OCI-LY1 (cell line): ENCODE data around the gene UBE2Q1.

ENCODE experiments used
- H2AFZ ChIP-seq: fragments of 200-600 bp; sonication (generic), shearing (Covaris generic); 2 replicates; pipeline ENCODE4 v1.6.0; 2014; ENCODE audit warnings: antibody characterized with exemption, mild to moderate bottlenecking, low read length
- H3F3A ChIP-seq: fragments of 200-600 bp; sonication (generic), shearing (Covaris generic); 2 replicates; pipeline ENCODE4 v1.6.0; 2014; ENCODE audit warnings: mild to moderate bottlenecking, antibody characterized with exemption, low read length, moderate library complexity; ENCODE audit not compliant: insufficient read depth
- H3K27ac ChIP-seq: fragments of 200-600 bp; sonication (generic); 2 replicates; pipeline ENCODE4 v1.5.1; 2014; ENCODE audit warnings: low read length, mixed run types, mild to moderate bottlenecking, low read depth; ENCODE audit not compliant: poor library complexity, severe bottlenecking
- H3K27me3 ChIP-seq: fragments of 200-600 bp; sonication (generic); 2 replicates; pipeline ENCODE4 v1.6.0; 2014; ENCODE audit warnings: antibody characterized with exemption, mild to moderate bottlenecking, low read length, moderate library complexity; ENCODE audit not compliant: insufficient read depth
- H3K36me3 ChIP-seq: fragments of 200-600 bp; sonication (generic); 2 replicates; pipeline ENCODE4 v1.6.1; 2014; ENCODE audit warnings: mild to moderate bottlenecking, antibody characterized with exemption, low read length, moderate library complexity, mixed read lengths; ENCODE audit not compliant: insufficient read depth
- H3K4me1 ChIP-seq: fragments of 200-600 bp; sonication (generic); 2 replicates; pipeline ENCODE4 v1.5.1; 2014; ENCODE audit warnings: mild to moderate bottlenecking, low read length, moderate library complexity; ENCODE audit not compliant: insufficient read depth, severe bottlenecking
- H3K4me2 ChIP-seq: fragments of 200-600 bp; sonication (generic), shearing (Covaris generic); 2 replicates; pipeline ENCODE4 v1.6.1; 2014; ENCODE audit warnings: low read length
- H3K4me3 ChIP-seq: fragments of 200-600 bp; sonication (generic); 2 replicates; pipeline ENCODE4 v1.5.1; 2014; ENCODE audit warnings: low read length, low read depth, mild to moderate bottlenecking, mixed read lengths; ENCODE audit not compliant: poor library complexity, severe bottlenecking
- H3K79me2 ChIP-seq: fragments of 200-600 bp; shearing (Covaris generic); 2 replicates; pipeline ENCODE4 v1.6.1; 2016; ENCODE audit warnings: mixed run types, low read length, mixed read lengths; ENCODE audit not compliant: insufficient read depth
- H3K9ac ChIP-seq: fragments of 200-600 bp; sonication (generic), shearing (Covaris generic); 2 replicates; pipeline ENCODE4 v1.6.1; 2014; ENCODE audit warnings: mild to moderate bottlenecking, low read length, mixed read lengths
- H3K9me2 ChIP-seq: fragments of 200-600 bp; sonication (generic), shearing (Covaris generic); 2 replicates; pipeline ENCODE4 v1.6.1; 2014; ENCODE audit warnings: low read depth, mild to moderate bottlenecking, low read length, mixed read lengths
- H3K9me3 ChIP-seq: fragments of 200-600 bp; shearing (Covaris generic); 2 replicates; pipeline ENCODE4 v1.6.1; 2014; ENCODE audit warnings: low read length, mixed read lengths
- H4K20me1 ChIP-seq: fragments of 200-600 bp; sonication (generic), shearing (Covaris generic); 2 replicates; pipeline ENCODE4 v1.6.0; 2016; ENCODE audit warnings: mild to moderate bottlenecking, low read length; ENCODE audit not compliant: insufficient read depth
- CTCF ChIP-seq: fragments of 200-600 bp; sonication (generic), shearing (Covaris generic); IDR thresholded peaks from 2 replicates; pipeline ENCODE4 v1.5.1; 2017; ENCODE audit warnings: mild to moderate bottlenecking, antibody characterized with exemption, low read length, moderate library complexity, mixed read lengths
- EZH2 ChIP-seq: fragments of 200-600 bp; sonication (generic), shearing (Covaris generic); IDR thresholded peaks from 2 replicates; pipeline ENCODE4 v1.8.0; 2017; ENCODE audit warnings: borderline replicate concordance, mixed run types, mild to moderate bottlenecking, antibody characterized with exemption, low read length, moderate library complexity, mixed read lengths

UBE2Q1 gene

GRCh38 chr1:154557939-154558719, at the start of gene UBE2Q1:
Gene UBE2Q1 (minus strand): TSS chr1:154558662. CDS start chr1:154558553, 109 bp downstream.
- Histone ChIP-seq H2AFZ (peak within 1 kb of the TSS; percentile 68; the same call in 1 of the 2 replicates), H3K4me3 (peak within 1 kb of the TSS; percentile 82), H3K36me3 (peaks cover 26% of the 10 kb centered on the region), H3K9me3 (no peaks in the 10 kb centered on the region), H3K27me3 (no peaks in the 10 kb centered on the region), H3K4me1 (peaks cover 25% of the 10 kb centered on the region), H3K79me2 (peaks cover 18% of the 10 kb centered on the region), H3F3A (no peaks in the 10 kb centered on the region), H3K27ac (peak within 1 kb of the TSS; percentile 43), H4K20me1 (no peaks in the 10 kb centered on the region), H3K4me2 (peak within 1 kb of the TSS; percentile 93), H3K9me2 (no peaks in the 10 kb centered on the region), H3K9ac (peak within 1 kb of the TSS; percentile 89)
- TF ChIP-seq CTCF, result no peak
- no peak for TF ChIP-seq EZH2

GRCh38 chr1:154607609-154608396, 49.3 kb upstream of the UBE2Q1 start, which contains the start of gene ADAR:
Gene ADAR (minus strand): TSS chr1:154608186. CDS start chr1:154608006, 180 bp downstream.
- Histone ChIP-seq H3K9me3 (no peaks in the 10 kb centered on the region), H3K4me2 (peak within 1 kb of the TSS; percentile 99), H3K79me2 (peaks cover 53% of the 10 kb centered on the region), H3K27me3 (no peaks in the 10 kb centered on the region), H3K9me2 (no peaks in the 10 kb centered on the region), H3K9ac (peak within 1 kb of the TSS; percentile 98), H3F3A (no peaks in the 10 kb centered on the region; the same call in 1 of the 2 replicates), H3K4me3 (peak within 1 kb of the TSS; percentile 100), H4K20me1 (no peaks in the 10 kb centered on the region), H3K27ac (peak within 1 kb of the TSS; percentile 85), H3K36me3 (peaks cover 14% of the 10 kb centered on the region; the same call in 1 of the 2 replicates), H3K4me1 (peaks cover 70% of the 10 kb centered on the region), H2AFZ (0 out of 2 replicates have a peak within 1 kb of the TSS, but pooled peaks have one; percentile 32)
- TF ChIP-seq CTCF (peak; percentile 15; the same call in 1 of the 2 replicates), EZH2 (no peak)

DNA sequence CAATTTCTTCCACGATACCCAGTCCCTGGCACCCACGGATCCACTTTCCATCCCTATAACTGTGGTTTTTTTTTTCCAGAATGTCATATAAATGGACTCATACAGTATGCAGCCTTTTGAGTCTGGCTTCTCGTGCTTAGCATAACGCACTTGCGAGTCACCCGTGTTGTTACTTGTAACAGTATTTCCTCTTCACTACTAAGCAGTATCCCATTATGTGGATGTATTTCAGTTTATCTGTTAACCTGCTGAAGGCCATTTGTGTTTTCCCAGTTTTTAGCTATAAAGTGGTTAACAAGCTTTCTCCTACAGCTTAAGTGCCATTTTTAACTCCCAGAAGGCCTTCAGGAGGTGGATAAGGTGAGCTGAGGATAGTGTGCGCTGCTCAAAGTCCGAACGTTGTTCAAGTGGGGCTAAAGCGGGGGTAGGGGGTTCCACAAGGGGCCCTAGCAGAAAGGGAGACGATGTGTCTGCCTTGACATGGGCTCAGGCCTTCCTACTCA, 48.7 kb upstream of the UBE2Q1 start:
- no peaks in the 10 kb centered on the region for H3K9me3 ChIP-seq
- H3K4me2 ChIP-seq, result peak overlapping the region; percentile 99
- H3F3A ChIP-seq, result no peaks in the 10 kb centered on the region; the same call in 1 of the 2 replicates
- H3K79me2 ChIP-seq, result peaks cover 55% of the 10 kb centered on the region
- no peak overlapping the region for H2AFZ ChIP-seq
- no peaks in the 10 kb centered on the region for H3K9me2 ChIP-seq
- H3K4me3 ChIP-seq, result peak overlapping the region; percentile 100
- H3K36me3 ChIP-seq, result peaks cover 20% of the 10 kb centered on the region
- peaks cover 70% of the 10 kb centered on the region for H3K4me1 ChIP-seq
- no peaks in the 10 kb centered on the region for H3K27me3 ChIP-seq
- H4K20me1 ChIP-seq, result no peaks in the 10 kb centered on the region
- H3K27ac ChIP-seq, result peak overlapping the region; percentile 85
- H3K9ac ChIP-seq, result peak overlapping the region; percentile 98
- TF ChIP-seq EZH2 (no peak), CTCF (no peak)
